Measurements from ENCODE around the gene RNF14. TPM values are rescaled to one million over a fixed set of nuclear protein-coding genes. Genes with fewer than 3 reads are reported as not detected.

RNF14 gene
- total and polyA plus RNA-seq, 10 of the 15 experiments (the other 5 are each of a cell fraction or from before 2014, with no cell fraction given): 13.2 to 41.8 (median 28.3) TPM

- no TSS peak for BruUV-seq (replicated peaks)
- Histone ChIP-seq H3K4me2 (ENCODE audit: control insufficient read depth, insufficient read depth) (no peak overlapping the region), H3K79me2 (ENCODE audit: control insufficient read depth, insufficient read depth, low read length) (no peaks in the 10 kb centered on the region), H3K4me1 (ENCODE audit: control insufficient read depth, insufficient read depth, low read length) (no peaks in the 10 kb centered on the region), H3K36me3 (ENCODE audit: control insufficient read depth in 2 of 2, insufficient read depth in 2 of 2, low read length in 1 of 2) (peaks cover 15 to 33% of the 10 kb centered on the region in 2 experiments), H2AFZ (ENCODE audit: control insufficient read depth, low read depth, low read length) (no peak overlapping the region), H3K27me3 (replicated peaks in 1 of 2; ENCODE audit: control insufficient read depth in 2 of 2, insufficient read depth in 2 of 2, low read length in 1 of 2) (no peaks in the 10 kb centered on the region), H3K9ac (ENCODE audit: control insufficient read depth, insufficient read depth, low read length) (no peak overlapping the region), H3K27ac (ENCODE audit: control insufficient read depth, insufficient read depth) (no peak overlapping the region), H3K9me3 (replicated peaks; ENCODE audit: control insufficient read depth, insufficient read depth, low read length) (no peaks in the 10 kb centered on the region), H3K4me3 (no peak overlapping the region), H4K20me1 (ENCODE audit: control insufficient read depth, insufficient read depth) (no peaks in the 10 kb centered on the region)
- no peak for FAIRE-seq
- CTCF ChIA-PET: interaction anchor here (1.0 to 1.2 kb wide), 3 partner anchors 27 to 241 kb away, joined by 3 to 4 read pairs (median 3); no protein-coding TSS in a partner anchor
- POLR2A ChIA-PET: interaction anchor here (1.8 kb wide), 1 partner anchor 10 kb away, joined by 5 read pairs; the partner anchor contains the start of gene DELE1
- WGBS (ENCODE audit: insufficient coverage, insufficient replicate concordance, low lambda C conversion rate, missing lambda C conversion rate): 97% methylated on average over 7 of the region's 7 CpGs
- ATAC-seq: no peak
- SMC1A ChIA-PET (ENCODE audit: uncharacterized antibody, unreplicated experiment): interaction anchor here (1.1 kb wide), 1 partner anchor 10 kb away, joined by 3 read pairs; no protein-coding TSS in a partner anchor
- RAD21 ChIA-PET (ENCODE audit: unreplicated experiment): no interaction called here
- intact Hi-C loops (cut with micrococcal nuclease; ENCODE audit: unreplicated experiment): no loop called here
- in situ Hi-C loops (cut with MboI): no loop called here
- TF ChIP-seq FOS (IDR thresholded peaks at IDR 0.05; ENCODE audit: borderline replicate concordance, extremely low read depth, insufficient read length): no peak
- no peak for TF ChIP-seq NFXL1 (IDR thresholded peaks at IDR 0.05; ENCODE audit: borderline replicate concordance)
- no peak for TF ChIP-seq GATAD2B (conservative IDR thresholded peaks at IDR 0.05; ENCODE audit: low read depth)
- TF ChIP-seq RUNX3 (IDR thresholded peaks at IDR 0.05; ENCODE audit: low read length): no peak
- no peak for TF ChIP-seq CBX5 (IDR thresholded peaks at IDR 0.05; ENCODE audit: low read depth)
- TF ChIP-seq BHLHE40 (IDR thresholded peaks at IDR 0.05; ENCODE audit: borderline replicate concordance in 1 of 2, low read depth in 2 of 2, low read length in 1 of 2): no peak
- TF ChIP-seq JUND (IDR thresholded peaks at IDR 0.05; ENCODE audit: low read depth, low read length): no peak
- TF ChIP-seq CREM (IDR thresholded peaks at IDR 0.05; ENCODE audit: low read depth): no peak
- TF ChIP-seq STAT3 (IDR thresholded peaks at IDR 0.05; ENCODE audit: low read depth, low read length): no peak
- TF ChIP-seq CHD2 (IDR thresholded peaks at IDR 0.05; ENCODE audit: borderline replicate concordance, low read depth, low read length): no peak
- no peak for TF ChIP-seq USF1 (IDR thresholded peaks at IDR 0.05; ENCODE audit: borderline replicate concordance, extremely low read length, insufficient read depth, low read depth, low read length)
- TF ChIP-seq PBX3 (IDR thresholded peaks at IDR 0.05; ENCODE audit: insufficient replicate concordance, low read depth, low read length): no peak
- TF ChIP-seq HDGF (IDR thresholded peaks at IDR 0.05): no peak
- no peak for TF ChIP-seq SIN3A (IDR thresholded peaks at IDR 0.05; ENCODE audit: low read depth, low read length)
- no peak for TF ChIP-seq ETV6 (conservative IDR thresholded peaks at IDR 0.05 in 1 of 2, IDR thresholded peaks at IDR 0.05 in 1 of 2; ENCODE audit: borderline replicate concordance in 1 of 2, low read depth in 1 of 2)
- TF ChIP-seq KLF5 (IDR thresholded peaks at IDR 0.05; ENCODE audit: partially characterized antibody): no peak
- no peak for TF ChIP-seq SMC3 (IDR thresholded peaks at IDR 0.05; ENCODE audit: borderline replicate concordance, low read length)
- TF ChIP-seq ZBTB40 (IDR thresholded peaks at IDR 0.05; ENCODE audit: borderline replicate concordance): no peak
- no peak for DNase-seq (ENCODE audit: low read depth, low spot score)
Measured at GRCh38 chr5:141933151-141933550, 35.8 kb upstream of the RNF14 start.
